NCI-H2227 treated with DMSO at 0.1 percent for 48 hours (cell line): ENCODE data around the gene TBX1.
"Not testable (repeated sequence)": the region's sequence is repeated elsewhere in the genome, so short reads cannot be mapped to it uniquely, and the experiment has no call there.

ENCODE experiments used
- DNase-seq: peaks from one replicate; lab custom pipeline; 2025; lab: John Stamatoyannopoulos, UW

TBX1 gene

DNA sequence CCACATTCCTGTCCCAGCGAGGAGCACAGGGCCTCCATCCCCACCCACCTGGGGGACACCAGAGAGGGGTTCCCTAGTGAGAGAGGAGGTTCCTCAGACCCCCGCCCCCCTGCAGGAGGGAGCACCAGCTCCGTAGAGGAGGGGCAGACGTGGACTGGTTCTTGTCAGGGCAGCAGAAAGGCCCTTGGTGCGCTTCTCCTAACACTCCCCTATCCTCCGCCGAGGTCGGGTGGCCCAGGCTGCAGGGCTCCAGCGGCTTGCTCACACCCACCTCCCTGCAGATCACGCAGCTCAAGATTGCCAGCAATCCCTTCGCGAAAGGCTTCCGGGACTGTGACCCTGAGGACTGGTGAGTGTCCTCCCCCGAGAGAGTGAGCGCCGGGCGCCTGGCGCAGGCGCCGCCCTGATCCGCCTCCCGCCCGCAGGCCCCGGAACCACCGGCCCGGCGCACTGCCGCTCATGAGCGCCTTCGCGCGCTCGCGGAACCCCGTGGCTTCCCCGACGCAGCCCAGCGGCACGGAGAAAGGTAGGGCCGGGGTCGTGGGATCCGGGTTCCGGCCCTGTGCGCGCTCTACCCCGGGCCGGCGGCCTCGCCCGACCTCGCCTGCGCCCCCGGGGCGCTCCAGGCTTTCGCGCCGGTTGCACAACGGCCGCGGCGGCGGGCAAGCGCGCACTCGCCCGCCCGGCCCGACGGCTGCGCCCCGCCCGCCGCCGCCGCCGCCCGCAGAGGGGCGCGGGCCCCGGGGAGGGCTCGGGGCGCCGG, 5.1 kb downstream of the TBX1 start:
- DNase-seq: no peak

DNA sequence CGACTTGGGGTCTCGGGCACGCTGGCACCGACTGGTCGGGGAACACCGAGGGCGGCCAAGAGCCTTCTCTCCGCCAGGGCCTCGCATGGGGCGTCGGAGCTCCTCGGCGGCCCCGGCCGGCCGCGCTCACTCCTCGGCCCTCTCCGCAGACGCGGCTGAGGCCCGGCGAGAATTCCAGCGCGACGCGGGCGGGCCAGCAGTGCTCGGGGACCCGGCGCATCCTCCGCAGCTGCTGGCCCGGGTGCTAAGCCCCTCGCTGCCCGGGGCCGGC, 5.6 kb downstream of the TBX1 start:
- no peak for DNase-seq

DNA sequence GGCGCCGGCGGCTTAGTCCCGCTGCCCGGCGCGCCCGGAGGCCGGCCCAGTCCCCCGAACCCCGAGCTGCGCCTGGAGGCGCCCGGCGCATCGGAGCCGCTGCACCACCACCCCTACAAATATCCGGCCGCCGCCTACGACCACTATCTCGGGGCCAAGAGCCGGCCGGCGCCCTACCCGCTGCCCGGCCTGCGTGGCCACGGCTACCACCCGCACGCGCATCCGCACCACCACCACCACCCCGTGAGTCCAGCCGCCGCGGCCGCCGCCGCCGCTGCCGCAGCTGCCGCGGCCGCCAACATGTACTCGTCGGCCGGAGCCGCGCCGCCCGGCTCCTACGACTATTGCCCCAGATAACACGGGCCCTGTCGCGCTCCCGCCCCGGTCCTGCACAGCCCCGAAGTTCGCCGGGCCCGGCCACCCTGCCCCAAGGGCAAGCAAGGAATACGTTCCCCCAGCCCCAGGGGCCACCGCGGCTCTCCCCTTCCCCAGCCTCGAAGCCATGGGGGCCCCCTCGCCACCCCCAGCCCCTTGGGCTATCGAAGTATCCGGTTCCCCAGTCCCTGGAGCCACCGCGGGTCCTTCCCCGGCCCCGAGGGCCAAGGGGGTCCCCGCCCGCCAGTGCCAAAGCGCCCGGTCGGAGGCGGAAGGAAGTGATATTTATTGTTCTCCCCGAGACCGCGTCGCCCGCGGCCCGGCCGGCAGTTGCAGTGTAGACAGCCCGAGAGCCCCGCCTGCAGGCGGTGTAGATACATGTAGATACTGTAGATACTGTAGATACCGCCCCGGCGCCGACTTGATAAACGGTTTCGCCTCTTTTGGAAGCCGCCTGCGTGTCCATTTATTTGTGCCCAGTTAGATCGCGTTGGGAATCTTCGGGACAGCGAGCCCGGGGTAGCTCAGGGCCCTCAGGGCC, 6.2 kb downstream of the TBX1 start:
- DNase-seq: no peak

DNA sequence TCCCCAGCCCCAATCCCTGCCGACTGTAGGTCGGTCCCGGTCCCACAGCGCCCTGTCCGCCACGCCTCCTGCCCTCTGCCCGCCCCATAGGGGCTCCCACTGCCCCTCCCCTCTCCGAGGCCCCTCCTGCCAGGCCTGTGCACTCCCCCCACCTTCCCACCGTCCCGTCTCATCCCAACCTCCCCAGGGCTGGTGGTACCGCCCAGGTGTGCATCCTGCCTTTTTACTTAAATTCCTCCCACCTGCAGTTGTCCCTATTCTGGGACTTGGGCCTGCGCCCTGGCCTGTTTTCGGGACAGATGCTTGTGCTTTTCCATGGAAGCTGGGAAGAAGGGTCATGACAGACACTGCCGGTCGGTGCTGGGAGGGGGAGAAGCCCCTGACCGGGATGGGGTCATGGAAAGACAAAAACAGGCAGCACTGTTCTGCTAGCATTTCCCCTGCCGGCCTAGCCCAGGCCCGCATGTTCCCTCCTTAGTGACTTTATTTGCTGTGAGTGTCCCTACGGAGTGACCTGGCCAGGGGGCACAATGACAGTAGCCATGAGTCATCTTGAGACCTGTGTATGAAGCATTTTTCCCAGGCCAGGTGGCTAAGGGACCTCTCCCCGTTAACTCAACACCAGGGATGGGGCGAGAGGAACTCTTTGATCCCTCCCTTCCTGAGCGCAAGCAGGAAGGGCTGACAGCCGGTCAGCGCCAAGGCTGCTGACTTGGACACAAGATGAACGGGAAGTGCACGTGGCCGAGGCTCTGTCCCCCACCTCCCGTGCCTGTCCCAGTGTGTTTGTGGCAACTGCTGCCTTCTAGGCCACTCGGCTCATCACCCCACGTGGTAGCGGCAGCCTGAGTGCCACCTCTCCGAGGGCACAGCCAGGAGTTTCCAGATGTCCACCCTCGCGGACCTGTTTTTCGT, 7.1 kb downstream of the TBX1 start:
- no peak for DNase-seq

DNA sequence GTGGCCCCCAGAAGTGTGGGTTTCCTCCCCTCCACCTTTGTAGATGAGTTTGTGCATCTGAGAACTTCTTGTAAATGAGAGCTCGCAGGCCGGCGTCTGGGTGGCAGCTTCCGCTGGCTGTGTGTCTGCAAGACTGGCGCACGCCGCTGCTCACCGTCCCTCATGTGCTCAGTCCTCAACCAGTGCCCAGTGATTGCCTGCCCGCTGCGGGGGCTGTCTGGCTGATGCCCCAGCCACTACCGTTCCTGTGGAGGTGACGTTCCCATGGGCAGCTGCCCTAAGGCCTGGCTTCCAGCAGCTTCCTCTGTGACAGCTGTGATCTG, 8.8 kb downstream of the TBX1 start:
- DNase-seq: no peak

DNA sequence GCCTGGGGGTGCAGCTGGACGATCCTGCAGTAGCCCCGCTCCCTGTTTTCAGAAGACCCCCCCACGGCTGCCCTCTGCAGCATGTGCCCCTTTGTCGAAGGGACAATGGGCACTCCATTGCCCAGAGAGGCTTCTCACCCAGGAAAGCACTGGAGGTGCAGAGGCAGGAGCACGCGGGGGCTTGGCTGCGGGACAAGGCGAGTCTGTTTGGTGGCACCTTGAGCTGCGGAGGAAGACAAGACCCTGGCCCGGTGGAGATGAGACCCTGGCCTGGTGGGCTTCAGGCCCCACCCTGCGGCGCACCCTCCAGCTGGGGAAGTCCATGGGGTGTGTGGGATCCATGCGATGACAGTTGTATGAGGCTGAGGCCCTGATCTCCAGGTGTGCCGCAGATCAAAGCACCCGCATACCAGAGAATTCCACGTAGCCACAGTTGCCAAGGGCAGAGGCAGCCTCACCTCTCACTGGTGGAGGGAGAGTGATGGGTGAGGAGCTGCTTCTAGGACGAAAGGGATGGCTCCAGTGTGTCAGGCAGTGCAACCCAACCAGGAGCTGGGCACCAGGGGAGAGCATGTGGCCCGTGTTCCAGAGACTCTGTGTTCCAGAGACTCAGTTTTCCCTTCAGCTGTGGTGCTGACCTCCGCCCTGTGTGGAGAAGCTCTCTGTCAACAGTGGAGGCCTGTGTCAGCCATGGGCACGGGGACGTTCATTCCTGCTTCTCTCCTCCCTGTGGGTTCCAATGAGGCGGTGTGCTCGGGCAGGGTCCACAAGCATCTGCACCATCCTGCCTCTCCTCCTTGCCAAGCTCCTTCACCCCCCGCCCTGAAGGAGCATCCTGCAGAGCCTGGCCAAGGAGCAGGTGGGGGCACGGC, 10.0 kb downstream of the TBX1 start:
- DNase-seq: no peak

DNA sequence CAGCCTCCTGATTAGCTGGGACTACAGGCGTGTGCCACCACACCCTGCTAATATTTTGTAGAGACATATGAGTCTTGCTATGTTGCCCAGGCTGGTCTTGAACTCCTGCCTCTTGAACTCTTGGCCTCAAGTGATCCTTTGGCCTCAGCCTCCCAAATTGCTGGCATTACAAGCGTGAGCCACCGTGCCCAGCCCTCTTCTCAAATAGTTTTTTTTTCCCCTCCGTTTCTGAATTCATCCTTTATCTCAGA, 11.8 kb downstream of the TBX1 start:
- DNase-seq: no peak

DNA sequence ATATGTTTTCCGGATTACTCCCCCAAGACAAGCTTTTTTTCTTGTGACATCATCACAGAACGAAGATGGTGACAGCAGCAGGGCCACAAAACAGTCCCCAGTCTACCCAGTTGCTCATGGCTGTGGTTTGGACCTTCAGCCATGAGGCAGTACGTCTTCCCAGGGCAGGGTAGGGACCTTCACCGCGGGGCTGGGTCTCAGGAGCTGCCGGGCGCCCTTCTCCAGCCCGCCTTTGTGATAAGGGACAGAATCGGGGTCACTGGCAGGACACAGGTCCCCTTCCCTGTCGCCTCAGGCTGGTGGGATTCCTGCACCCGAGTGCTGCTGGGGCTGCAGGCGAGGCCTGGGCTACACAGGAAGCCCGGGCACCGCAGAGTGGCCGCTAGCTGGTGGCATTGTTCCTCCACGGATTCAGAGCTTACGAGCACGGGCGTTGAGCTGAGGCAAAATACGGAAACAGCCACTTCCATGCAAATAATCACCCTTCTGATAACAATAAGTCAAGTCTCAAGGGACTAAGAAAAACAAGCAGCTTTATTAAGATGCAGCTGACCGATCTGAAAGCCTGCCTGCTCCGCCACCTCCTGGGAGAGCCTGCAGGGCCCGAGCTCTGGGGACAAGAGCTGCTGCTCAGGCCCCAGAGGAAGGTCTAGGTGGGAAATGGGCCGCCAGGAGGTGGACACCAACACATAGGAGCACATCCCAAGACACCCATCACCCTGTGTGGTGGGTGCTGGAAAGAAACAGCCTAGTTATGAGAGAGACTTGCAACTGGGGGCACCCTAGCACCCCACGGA, 12.3 kb downstream of the TBX1 start:
- no peak for DNase-seq

DNA sequence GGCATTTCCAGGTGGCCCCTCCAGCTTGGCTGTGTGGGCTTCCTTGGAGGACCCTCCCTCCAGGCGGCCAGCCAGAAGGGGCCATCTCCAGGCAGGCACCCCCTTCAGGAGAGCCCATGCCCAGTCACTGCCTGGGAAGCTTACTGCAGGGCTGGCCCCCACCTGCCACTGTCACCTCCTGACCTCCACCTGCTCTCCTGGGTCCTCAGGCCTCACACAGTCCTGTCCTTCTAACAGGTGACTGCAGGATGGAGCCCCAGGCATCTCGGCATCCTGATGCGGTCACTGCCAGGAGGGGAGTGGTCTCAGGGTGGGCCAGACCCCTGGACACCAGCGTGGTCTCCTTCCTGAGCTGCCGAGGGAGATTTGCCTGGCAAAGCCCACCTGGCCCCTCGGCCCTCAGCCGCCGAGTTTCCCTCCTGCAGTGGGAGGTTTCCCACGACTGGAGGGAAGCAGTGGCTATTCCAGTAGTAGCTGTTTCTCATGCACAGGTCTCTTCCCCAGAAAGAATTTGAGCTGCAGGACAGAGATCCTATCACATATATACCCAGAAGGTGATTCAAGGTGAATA, 13.0 kb downstream of the TBX1 start:
- no peak for DNase-seq

DNA sequence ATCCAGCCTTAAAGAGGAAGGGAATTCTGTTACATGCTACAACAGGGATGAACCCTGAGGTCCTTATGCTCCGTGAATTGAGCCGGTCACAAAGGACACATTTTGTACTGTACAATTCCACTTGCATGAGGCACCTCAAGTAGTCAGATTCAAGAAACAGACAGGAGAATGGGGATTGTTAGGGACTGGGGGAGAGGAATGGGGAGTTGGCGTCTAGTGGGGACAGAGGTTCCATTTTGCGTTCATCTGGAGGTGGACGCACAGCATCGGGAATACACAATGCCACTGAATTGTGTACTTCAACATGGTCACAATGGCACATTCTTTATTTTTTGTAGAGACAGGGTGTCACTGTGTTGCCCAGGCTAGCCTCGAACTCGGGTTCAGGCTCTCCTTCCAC, 14.1 kb downstream of the TBX1 start:
- DNase-seq: no peak

DNA sequence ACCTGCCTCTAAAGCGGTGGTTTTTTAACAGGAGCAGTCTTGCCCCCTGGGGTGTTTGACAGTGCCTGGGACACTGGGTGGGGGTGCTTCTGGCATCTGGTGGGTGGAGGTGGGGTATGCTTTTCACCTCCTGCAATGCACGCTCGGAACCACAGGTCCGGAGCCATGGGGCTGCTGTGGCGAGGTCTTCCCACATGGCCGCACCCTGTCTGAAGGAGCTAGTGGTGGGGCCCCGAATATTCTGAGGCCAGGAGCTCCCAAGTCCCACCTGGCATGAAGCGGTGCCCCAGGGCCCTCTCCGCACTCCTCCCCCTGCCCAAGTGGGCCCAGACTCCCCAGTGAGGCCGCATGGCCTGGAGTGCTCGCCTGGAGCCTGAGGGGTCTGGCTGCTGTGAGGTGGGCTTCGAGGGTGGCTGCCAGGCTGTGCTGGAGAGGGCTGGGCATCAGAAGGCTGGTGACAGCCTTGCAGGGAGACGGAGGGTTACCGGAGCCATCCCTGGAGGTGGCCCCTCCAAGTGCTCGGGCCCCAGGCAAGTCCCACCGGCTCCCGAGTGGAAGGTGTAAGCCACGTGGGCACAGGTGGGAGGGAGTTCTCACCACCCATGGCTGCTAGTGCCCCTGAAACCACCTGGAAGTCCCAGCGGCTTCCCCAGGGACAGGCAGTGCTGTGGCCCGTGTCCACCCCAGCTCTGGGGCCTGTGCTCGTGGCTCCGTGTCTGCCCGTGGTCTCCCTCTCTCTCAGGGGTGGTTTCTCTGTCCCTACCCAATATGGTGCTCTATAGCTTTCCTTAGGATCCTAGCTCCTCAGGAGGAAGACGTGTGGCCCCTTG, 15.1 kb downstream of the TBX1 start:
- no peak for DNase-seq

DNA sequence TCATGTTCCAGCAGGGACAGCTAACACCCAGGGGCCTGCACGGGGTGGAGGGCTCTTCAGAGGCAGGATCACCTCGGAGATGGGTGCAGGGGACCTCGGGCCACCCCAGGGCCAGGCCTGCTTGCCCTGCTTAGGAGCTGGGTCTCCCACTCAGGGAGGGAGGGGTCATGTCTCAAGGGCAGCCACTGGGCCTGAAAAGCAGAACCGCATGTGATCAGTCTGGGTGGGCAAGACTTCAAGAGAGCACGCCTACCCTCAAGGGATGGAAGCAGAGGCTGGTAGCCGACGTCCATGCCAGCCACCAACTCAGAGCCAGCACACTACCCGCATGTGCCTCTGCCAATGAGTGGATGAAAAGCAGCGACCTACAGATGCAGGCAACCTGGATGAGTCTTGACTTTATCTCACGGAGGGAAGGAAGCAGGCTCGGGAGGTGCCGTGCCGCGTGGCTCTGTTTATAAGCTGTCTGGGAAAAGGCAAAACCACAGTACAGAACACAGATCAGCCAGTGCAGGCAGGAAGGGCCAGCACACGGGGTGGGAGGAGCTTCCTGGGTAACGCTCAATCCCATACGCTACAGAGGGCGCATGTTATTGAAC, 16.0 kb downstream of the TBX1 start:
- no peak for DNase-seq

DNA sequence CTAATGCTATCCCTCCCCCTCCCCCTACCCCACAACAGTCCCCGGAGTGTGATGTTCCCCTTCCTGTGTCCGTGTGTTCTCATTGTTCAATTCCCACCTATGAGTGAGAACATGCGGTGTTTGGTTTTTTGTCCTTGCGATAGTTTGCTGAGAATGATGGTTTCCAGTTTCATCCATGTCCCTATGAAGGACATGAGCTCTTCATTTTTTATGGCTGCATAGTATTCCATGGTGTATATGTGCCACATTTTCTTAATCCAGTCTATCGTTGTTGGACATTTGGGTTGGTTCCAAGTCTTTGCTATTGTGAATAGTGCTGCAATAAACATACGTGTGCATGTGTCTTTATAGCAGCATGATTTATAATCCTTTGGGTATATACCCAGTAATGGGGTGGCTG, 16.6 kb downstream of the TBX1 start:
- not testable (repeated sequence) for DNase-seq

DNA sequence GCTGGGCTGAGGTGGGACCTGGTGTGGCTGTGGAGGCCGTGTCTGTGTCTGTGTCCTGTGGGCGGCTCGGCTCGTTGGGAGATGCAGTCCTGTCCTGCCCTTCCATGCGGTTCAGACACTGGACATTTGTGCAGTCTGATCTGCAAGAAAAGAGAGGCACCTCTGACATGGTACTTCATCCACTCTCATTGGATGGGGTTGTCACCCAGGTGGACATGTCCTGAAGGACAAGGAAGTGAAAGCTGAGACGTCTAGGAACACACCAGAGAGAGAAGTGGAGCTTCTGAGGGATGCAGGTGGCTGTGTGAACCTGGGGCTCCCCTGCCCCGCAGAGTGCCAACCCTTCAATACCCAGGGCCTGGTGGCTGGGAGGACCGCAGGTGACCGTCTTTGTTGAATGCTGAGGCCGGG, 18.4 kb downstream of the TBX1 start:
- no peak for DNase-seq

DNA sequence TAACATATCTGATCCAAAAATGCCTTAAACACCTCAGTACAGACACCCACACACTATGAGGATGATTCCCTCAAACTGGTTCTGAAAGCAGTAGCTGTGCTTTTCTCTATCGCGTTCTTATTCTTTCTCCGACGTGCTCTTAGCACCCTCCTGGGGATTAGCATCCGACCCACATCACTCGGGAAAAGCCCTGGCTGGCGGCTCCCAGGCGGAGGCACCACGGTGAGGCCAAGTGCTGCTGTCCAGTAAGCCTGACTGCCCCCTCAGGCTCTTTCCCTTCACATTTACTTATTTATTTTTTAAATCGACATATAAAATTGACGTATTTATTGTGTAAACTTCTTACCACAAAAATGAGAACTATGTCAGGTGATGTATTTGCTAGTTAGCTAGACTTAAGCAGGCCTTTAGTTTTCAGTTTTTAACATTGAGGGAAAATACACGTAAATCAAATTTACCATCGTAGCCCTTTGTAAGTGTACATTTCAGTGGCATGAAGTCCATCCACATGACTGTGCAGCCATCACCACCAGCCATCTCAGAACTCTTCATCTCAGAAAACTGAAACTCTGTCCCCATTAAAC, 19.2 kb downstream of the TBX1 start:
- no peak for DNase-seq

DNA sequence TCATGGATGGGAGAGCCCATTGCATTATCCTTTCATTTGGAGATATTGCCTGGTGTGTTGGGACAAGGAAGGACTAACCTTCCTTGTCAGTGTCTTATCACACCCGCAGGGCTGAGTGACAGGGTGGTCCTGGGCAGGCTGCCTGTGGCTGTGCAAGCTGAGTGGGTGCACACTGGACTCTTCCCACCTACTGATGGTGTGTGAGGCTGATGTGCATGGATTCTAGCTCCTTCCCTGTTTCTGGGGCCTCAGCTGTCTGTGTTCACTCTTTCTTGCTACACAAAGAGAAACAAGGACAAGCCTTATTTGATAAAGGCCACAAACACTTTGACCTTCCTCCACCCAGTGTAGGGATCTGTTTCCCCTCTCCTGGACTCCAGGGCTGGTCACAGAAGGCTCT, 22.0 kb downstream of the TBX1 start:
- DNase-seq: no peak

DNA sequence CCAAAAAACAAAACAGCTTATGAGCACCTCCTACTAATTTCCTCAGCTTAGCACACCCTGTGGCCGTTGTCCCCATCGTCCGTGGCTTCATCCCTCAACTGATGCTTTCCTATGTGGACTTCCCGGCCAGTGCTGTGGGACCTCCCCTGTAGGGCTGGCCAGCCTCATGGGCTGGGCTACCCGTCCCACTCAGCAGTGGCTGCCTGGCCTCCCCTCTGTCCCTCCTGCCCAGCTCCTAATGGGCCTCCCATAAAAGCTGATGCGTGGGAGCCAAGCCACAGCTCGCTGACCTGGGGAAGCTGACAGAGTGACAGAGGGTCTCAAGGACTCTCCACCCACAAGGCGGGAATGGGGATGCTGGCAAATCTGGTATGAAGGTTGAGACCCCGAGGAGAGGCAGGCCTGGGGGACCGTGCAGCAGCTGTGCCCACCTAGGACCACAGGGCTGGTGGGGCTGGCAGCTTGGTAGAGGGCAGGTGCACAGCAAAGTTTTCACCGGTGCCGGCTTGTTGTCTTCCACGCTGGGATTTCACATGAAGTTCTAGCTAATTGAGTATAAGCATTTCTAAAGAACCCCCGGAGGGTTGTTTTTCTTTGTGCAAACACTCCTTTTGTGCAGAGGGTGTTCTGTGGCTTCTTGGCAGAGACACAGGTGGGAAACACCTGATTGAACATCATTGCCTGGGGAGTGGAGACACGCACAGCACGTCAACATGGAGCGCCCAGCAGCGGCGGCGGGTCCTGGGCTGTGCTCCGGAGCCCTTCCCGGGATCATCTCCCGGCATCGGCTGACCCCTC, 23.2 kb downstream of the TBX1 start:
- DNase-seq: no peak
